ENCODE data around the gene MEGF9.
"Not testable (repeated sequence)": the region's sequence is repeated elsewhere in the genome, so short reads cannot be mapped to it uniquely, and the experiment has no call there.

Gene MEGF9

DNA sequence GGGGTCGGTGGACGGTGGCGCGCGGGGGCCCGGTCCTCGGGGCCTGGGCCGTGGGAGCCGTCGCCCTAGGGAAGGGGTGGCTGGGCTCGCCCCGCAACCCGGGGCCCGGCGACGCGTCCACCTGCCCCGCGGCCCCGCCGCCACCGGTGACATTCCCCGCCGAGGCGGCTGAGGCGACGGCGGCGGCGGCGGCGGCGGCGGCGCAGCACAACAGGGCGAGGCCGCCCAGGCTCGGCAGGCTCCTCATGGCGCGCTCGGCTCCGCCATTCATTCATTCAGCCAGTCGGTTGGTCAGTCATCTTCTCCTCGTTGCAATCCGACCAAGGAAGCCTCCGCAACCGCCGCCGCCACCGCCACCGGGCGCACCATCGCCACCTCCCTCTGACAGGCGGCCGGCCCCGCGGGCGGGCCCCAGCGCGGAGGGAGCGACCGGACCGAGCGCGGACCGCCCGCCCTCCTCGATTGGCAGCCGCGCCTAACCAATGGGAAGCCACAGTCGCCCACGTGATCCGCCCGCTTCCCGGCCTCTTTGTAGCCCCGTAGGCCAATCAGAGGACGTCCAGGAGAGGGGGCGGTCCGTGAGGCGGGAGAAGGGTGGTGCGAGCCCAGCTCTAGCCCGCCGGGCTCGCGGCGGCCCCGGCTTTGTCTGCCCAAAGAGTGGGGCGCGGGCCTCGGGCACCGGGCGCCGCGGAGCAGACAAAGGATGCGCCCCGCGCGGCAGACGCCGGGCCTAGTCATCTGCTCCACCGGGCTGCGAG lies at the start of gene MEGF9:
Gene MEGF9 (minus strand): TSS at position 383 of the 758 bp plus-strand sequence. CDS start 112 bp downstream, at position 271.
- H3K9me3 Mint-ChIP-seq, result no peaks in the 10 kb centered on the region
- no peaks in the 10 kb centered on the region for H3K27me3 Mint-ChIP-seq
- peaks cover 36% of the 10 kb centered on the region for H3K4me1 Mint-ChIP-seq

DNA sequence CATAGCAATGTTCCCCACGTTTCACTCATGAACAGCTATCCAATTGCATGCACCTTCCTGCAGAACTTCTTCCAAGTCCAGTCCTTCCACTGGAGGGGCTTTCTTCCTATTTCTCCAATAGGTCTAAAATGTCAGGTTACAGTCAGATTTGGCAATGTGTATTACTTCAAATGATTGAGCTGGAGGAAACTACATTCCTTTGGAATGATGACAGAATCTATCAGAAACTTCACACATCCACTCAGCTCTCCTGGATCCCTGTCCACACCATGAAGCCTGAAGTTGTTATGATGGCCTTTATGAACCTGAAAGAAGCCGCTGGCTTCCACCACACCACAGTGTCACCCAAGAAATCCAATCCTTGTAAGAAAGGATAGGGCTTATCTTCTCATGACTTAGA lies 46.7 kb upstream of the MEGF9 start:
- Mint-ChIP-seq H3K36me3 (peaks cover 30% of the 10 kb centered on the region), H3K27ac (no peak overlapping the region), H3K27me3 (no peaks in the 10 kb centered on the region), H3K4me3 (no peak overlapping the region), H3K4me1 (peaks cover 24% of the 10 kb centered on the region), H3K9me3 (no peaks in the 10 kb centered on the region)
- no peak for ATAC-seq

More for the DNA sequence above, at the start of gene MEGF9:
- Mint-ChIP-seq H3K36me3 (no peaks in the 10 kb centered on the region), H3K27ac (peak within 1 kb of the TSS; percentile 92), H3K4me3 (peak within 1 kb of the TSS; percentile 96)
- ATAC-seq, result peak; percentile 99

DNA sequence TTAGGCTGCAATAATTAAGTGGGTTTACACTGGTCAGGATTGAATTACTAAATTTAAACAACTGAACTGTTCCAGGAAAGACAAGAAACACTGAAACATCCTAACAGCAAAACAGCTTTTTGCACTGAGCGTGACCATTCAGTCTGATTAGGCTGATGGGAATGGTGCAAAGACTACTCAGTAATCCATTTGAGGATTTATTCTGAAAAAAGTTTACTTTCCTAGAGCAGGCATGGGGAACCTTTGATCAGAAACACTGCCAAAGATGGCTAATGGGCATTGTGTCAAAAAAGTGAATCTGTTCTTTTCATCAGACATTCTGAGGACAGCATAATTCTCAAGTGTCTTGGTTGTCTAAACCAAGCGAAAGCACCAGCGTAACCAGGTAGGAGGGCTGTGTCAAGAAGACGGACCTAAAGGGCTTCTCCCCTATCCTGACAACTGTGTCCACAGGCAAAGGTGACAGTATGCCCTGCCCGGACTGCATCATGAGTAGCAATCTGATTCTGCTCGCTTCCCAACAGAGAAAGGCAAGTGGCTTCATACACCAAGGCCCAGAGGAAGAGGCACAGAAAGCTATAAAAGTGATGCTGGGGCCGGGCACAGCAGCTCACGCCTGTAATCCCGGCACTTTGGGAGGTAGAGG lies 45.6 kb upstream of the MEGF9 start:
- Mint-ChIP-seq H3K4me1 (peaks cover 26% of the 10 kb centered on the region), H3K27me3 (no peaks in the 10 kb centered on the region), H3K4me3 (no peak overlapping the region), H3K9me3 (no peaks in the 10 kb centered on the region), H3K36me3 (peaks cover 19% of the 10 kb centered on the region), H3K27ac (peak overlapping the region; percentile 0)
- ATAC-seq, result no peak

DNA sequence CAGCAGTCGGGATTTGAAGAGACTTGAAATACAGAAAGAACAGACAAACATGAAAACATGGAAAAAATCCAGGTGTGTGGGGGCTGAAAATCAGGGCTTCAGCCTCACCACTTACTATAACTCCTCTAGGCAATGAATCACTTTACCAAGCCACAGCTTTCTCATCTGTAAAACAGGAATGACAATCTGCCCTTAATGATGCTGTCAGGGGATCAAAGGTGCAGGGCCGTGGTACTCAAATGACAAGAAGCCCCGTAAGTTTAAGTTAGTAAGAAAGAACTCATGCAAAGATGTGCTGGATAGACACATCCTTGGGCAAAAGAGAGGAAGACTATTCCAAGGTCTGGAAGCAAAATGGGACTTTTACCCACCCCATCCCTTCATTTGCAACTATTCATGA lies 44.3 kb upstream of the MEGF9 start:
- H3K27ac Mint-ChIP-seq, result peak overlapping the region; percentile 76
- no peak for ATAC-seq
- H3K4me1 Mint-ChIP-seq, result peaks cover 26% of the 10 kb centered on the region
- H3K9me3 Mint-ChIP-seq, result no peaks in the 10 kb centered on the region
- no peaks in the 10 kb centered on the region for H3K27me3 Mint-ChIP-seq
- no peak overlapping the region for H3K4me3 Mint-ChIP-seq
- peaks cover 12% of the 10 kb centered on the region for H3K36me3 Mint-ChIP-seq

DNA sequence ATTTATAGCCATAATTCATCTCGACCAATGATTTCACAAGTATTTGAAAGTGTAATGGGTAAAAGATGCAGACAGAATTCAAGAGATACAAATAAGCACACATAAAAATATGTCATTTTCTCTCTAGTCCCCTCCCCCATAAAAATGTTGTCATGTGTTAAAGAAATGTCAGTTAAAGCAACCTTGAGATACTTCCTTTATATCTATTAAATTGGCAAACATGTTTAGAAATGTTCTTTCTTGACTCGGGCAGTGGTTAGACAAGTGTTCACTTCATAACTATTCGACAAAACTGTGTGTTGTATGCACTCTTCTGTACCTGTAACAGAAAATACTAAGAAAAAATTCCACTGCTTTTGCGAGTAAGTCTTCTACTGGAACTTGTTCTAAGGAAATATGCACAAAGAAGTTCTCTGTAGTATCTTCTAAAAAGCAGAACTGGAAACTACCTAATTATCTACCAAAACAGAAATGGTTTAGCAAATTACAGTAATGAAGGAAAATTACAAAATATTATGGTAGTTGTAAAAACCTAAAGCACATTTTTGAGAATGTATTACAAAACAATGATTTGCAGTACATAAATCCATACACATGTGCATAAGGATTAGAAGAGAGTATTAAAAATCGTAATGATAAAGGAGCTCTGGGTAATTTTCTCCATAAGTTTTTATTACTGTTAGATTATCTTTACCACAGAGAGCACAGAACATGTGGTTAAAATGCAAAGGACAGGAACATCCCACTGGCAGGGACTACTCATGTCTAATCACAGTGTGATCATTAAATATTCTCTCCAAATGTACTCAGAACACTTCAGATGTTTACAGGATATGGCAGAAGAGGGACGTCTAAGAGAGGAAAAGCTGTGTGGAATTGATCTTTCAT lies 43.0 kb upstream of the MEGF9 start:
- H3K9me3 Mint-ChIP-seq, result no peaks in the 10 kb centered on the region
- peaks cover 23% of the 10 kb centered on the region for H3K36me3 Mint-ChIP-seq
- peak overlapping the region; percentile 76 for H3K27ac Mint-ChIP-seq
- H3K4me3 Mint-ChIP-seq, result no peak overlapping the region
- ATAC-seq, result no peak
- no peaks in the 10 kb centered on the region for H3K27me3 Mint-ChIP-seq
- H3K4me1 Mint-ChIP-seq, result peaks cover 26% of the 10 kb centered on the region

DNA sequence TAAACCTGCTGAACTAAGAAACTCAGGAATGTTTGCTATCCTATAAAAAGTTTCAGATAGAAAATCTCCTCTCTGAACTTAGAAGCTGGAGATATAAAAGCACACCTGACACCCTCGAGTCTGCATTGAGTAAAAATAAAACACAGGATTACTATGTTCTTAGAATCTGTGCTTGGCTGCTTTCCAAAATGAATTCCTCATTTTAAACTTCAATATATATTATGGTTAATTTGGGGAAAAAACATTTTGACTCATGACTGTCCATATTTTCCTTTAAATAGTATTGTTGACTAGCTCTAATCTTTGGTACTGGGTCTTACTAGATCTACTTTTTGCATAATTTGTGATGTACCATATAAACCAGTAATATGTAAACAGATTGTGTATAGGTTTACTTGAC lies 42.3 kb upstream of the MEGF9 start:
- H3K27ac Mint-ChIP-seq, result peak overlapping the region; percentile 76

DNA sequence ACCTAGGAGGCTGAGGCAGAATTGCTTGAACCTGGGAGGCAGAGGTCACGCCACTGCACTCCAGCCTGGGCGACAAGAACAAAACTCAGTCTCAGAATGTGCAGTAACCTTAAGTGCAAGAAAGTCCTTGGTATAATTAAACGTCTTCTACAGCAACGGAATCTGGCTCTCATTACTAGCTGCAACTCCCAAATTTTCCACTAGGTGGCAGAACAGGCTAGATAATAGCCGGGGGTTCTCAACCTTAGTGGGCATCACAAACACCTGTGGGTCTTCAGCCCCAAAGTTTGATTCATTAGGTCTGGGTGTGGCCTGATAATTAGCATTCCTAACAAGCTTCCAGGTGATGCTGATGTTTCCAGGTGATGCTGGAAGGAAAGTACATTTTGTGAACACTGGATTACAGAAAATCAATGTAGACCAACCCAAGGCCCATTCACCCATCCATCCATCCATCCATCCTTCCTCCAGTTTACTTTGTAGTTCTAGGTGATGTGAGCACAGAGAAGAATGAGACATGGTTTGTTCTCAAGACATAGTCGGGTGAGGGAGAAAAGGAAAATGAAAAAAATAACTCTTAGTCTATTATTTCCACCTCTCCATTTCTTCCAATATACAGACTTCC lies 41.7 kb upstream of the MEGF9 start:
- Mint-ChIP-seq H3K27me3 (no peaks in the 10 kb centered on the region), H3K4me3 (no peak overlapping the region), H3K4me1 (peaks cover 26% of the 10 kb centered on the region), H3K36me3 (peaks cover 15% of the 10 kb centered on the region), H3K9me3 (no peaks in the 10 kb centered on the region), H3K27ac (peak overlapping the region; percentile 76)
- peak; percentile 57 for ATAC-seq

More for the DNA sequence above, 42.3 kb upstream of the MEGF9 start:
- no peaks in the 10 kb centered on the region for H3K9me3 Mint-ChIP-seq
- no peak for ATAC-seq
- peaks cover 21% of the 10 kb centered on the region for H3K36me3 Mint-ChIP-seq
- H3K4me3 Mint-ChIP-seq, result no peak overlapping the region
- peaks cover 26% of the 10 kb centered on the region for H3K4me1 Mint-ChIP-seq
- H3K27me3 Mint-ChIP-seq, result no peaks in the 10 kb centered on the region

DNA sequence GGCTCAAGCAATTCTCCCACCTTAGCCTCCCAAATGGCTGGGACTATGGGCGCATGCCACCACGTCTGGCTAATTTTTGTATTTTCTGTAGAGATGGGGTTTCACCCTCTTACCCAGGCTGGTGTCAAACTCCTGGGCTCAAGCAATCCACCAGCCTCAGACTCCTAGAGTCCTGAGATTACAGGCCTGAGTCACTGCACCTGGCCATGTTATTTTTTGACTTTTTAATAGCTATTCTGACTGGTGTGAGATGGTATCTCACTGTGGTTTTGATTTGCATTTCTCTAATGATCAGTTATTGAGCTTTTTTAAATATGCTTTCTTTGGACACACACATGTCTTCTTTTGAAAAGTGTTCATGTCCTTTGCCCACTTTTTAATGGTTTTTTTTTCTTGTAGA lies 40.8 kb upstream of the MEGF9 start:
- no peak overlapping the region for H3K4me3 Mint-ChIP-seq
- peaks cover 26% of the 10 kb centered on the region for H3K4me1 Mint-ChIP-seq
- ATAC-seq, result no peak
- no peak overlapping the region for H3K27ac Mint-ChIP-seq
- H3K9me3 Mint-ChIP-seq, result no peaks in the 10 kb centered on the region
- peaks cover 12% of the 10 kb centered on the region for H3K36me3 Mint-ChIP-seq
- no peaks in the 10 kb centered on the region for H3K27me3 Mint-ChIP-seq

DNA sequence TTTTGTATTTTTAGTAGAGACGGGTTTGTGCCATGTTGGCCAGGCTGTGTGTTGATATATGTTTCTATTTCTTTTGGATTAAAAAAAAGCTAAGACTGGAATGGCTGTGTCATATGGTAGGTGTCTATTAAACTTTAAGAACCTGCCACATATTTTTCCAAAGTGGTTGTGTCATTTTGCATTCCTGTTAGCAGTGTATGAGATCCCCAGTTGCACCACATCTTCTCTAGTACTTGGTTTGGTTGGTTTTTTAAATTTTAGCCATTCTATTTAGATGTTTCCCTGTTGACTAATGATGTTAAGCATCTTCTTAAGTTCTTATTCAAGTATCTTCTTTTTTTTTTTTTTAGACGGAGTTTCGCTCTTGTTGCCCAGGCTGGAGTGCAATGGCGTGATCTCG lies 36.2 kb upstream of the MEGF9 start:
- Mint-ChIP-seq H3K4me1 (no peaks in the 10 kb centered on the region), H3K4me3 (no peak overlapping the region), H3K9me3 (no peaks in the 10 kb centered on the region), H3K36me3 (peaks cover 12% of the 10 kb centered on the region), H3K27me3 (no peaks in the 10 kb centered on the region), H3K27ac (no peak overlapping the region)
- ATAC-seq, result no peak

DNA sequence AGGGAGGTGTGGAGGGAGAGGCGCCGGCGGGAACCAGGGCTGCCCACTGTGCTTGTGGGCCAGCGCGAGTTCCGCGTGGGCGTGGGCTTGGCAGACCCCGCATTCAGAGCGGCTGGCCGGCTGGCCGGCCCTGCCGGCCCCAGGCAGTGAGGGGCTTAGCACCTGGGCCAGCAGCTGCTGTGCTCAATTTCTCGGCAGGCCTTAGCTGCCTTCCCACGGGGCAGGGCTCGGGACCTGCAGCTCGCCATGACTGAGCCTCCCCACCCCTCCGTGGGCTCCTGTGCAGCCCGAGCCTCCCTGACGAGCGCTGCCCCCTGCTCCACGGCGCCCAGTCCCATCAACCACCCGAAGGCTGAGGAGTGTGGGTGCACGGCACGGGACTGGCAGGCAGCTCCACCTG lies 32.1 kb upstream of the MEGF9 start:
- not testable (repeated sequence) for ATAC-seq, H3K4me3 Mint-ChIP-seq, H3K9me3 Mint-ChIP-seq, H3K4me1 Mint-ChIP-seq, H3K27me3 Mint-ChIP-seq, H3K36me3 Mint-ChIP-seq, H3K27ac Mint-ChIP-seq

DNA sequence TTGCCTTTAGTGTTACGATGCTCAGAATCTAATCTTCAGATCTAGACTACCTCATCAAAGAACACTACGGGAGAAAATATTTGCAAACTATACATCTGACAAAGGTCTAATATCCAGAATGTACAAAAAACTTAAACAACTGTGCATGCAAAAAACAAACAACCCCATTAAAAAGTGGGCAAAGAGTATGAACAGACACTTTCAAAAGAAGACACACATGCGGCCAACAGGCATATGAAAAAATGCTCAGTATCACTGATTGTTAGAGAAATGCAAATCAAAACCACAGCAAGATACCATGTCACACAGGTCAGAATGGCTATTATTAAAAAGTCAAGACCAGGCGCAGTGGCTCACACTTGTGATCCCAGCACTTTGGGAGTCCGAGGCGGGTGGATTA lies 31.0 kb upstream of the MEGF9 start:
- Mint-ChIP-seq H3K36me3 (no peaks in the 10 kb centered on the region), H3K27ac (no peak overlapping the region), H3K4me1 (no peaks in the 10 kb centered on the region), H3K4me3 (no peak overlapping the region), H3K27me3 (no peaks in the 10 kb centered on the region), H3K9me3 (no peaks in the 10 kb centered on the region)
- no peak for ATAC-seq

DNA sequence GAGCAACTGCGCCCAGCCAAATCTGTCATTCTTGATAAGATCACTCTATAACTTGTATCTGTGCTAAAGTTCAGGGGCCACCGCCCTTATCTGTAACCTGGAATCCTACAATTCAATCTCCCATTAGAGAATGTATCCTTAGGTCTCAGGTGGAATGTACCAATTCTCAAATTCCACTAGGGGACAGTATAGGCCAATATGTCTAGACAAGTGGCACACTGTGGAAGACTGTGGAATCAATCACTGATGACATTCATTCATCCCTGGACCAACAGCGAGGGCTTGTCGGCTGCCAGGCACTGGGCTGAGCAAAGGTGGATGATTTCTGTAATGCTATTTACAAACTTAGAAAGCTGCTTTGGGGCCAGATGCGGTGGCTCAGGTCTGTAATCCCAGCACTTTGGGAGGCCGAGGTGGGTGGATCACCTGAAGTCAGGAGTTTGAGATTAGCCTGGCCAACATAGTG lies 28.7 kb upstream of the MEGF9 start:
- H3K4me3 Mint-ChIP-seq, result no peak overlapping the region
- H3K36me3 Mint-ChIP-seq, result no peaks in the 10 kb centered on the region
- H3K27me3 Mint-ChIP-seq, result no peaks in the 10 kb centered on the region
- no peaks in the 10 kb centered on the region for H3K4me1 Mint-ChIP-seq
- no peaks in the 10 kb centered on the region for H3K9me3 Mint-ChIP-seq
- peak; percentile 50 for ATAC-seq
- no peak overlapping the region for H3K27ac Mint-ChIP-seq

DNA sequence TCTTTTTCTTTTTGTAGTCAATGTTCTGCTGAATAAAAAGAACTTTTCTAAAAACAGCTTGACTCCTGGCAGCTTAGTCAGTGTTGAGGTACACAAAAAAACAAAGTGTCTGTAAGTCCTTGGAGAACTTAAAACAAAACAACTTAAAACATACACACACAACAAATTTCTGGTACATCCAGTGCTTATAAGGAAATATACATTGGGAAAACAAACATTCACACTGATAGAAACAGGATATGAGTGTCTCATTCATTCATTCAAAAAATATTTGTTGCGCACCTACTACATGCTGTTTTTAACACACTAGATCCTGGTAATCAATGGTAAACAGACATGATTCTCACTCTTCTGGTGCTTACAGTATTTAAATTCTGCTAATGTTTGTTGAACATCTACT lies 27.4 kb upstream of the MEGF9 start:
- no peak for ATAC-seq

DNA sequence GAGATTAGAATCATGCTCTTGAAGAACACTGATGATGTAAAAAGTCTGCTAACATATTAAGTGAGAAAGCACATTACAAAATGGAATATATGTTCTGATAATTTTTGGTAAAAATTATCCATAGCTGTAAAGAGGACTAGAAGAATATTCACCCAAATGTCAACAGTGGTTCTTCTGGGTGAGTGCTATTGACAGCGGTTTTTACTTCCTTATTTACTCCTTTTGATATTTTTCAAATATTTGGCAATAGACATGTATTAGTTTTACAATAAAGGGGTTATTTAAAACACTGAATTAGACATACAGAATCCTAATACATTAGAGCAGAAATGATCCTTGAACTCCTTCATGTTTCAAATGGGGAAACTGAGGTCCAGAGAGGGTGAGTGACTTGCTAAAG lies 26.9 kb upstream of the MEGF9 start:
- H3K27ac Mint-ChIP-seq, result no peak overlapping the region
- no peaks in the 10 kb centered on the region for H3K9me3 Mint-ChIP-seq
- no peak for ATAC-seq
- H3K4me1 Mint-ChIP-seq, result no peaks in the 10 kb centered on the region
- H3K27me3 Mint-ChIP-seq, result no peaks in the 10 kb centered on the region
- no peaks in the 10 kb centered on the region for H3K36me3 Mint-ChIP-seq
- H3K4me3 Mint-ChIP-seq, result no peak overlapping the region

More for the DNA sequence above, 27.4 kb upstream of the MEGF9 start:
- H3K36me3 Mint-ChIP-seq, result no peaks in the 10 kb centered on the region
- no peak overlapping the region for H3K4me3 Mint-ChIP-seq
- H3K9me3 Mint-ChIP-seq, result no peaks in the 10 kb centered on the region
- H3K27me3 Mint-ChIP-seq, result no peaks in the 10 kb centered on the region
- no peak overlapping the region for H3K27ac Mint-ChIP-seq
- H3K4me1 Mint-ChIP-seq, result no peaks in the 10 kb centered on the region

DNA sequence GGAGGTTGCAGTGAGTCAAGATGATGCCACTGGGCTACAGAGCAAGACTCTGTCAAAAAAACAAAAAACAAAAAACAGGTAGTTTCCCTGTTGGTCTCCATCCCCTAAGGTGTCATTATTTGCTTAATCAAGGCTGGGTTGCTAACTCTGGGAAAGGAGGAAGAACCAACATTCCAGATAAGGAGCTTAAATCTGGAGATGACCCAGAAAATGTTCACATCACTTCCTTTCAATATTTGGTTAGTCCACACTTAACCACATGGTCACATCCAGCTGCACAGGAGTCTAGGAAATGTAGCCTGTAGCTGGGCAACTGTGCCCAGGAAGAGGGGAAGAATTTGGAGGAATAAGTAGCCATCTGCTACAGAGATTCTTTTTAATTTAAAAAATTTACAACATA lies 25.9 kb upstream of the MEGF9 start:
- Mint-ChIP-seq H3K4me1 (peaks cover 10% of the 10 kb centered on the region), H3K36me3 (no peaks in the 10 kb centered on the region), H3K27me3 (no peaks in the 10 kb centered on the region), H3K9me3 (no peaks in the 10 kb centered on the region), H3K4me3 (no peak overlapping the region), H3K27ac (no peak overlapping the region)
- no peak for ATAC-seq

All from stimulated activated memory B cell treated with anti-CD40 and anti-IgM and Interleukin-4, amounts not matched to agents 10 μg/mL and 1 μg/mL and 100 μg/mL, for 72 hours (primary cell).